Spleen (tissue), 11 donors: ENCODE measurements around the gene ASIC1. TPM values are rescaled to one million over a fixed set of nuclear protein-coding genes. Genes with fewer than 3 reads are reported as not detected.

Source experiments
- DNase-seq: peaks from one replicate; pipeline ENCODE4 v3.0.0-alpha.2; 2020
- H3K27ac ChIP-seq, 8 donors: fragments of 200-600 bp; sonication (generic) in 7 of 8; 1 replicate in 4 of 8; 2 replicates in 4 of 8; pipeline versions ENCODE4 v1.5.0 to v1.8.0; 2016 to 2021; ENCODE audit warnings: inconsistent platforms in 4 of 8, mild to moderate bottlenecking in 4 of 8, moderate library complexity in 1 of 8
- H3K27me3 ChIP-seq, 7 donors: fragments of 200-600 bp; sonication (generic) in 6 of 7; replicated peaks in 1 of 7; 1 replicate in 4 of 7; 2 replicates in 3 of 7; pipeline versions ENCODE4 v1.5.0 to v1.8.0; 2016 to 2021; ENCODE audit warnings: inconsistent platforms in 3 of 7, mild to moderate bottlenecking in 1 of 7
- H3K36me3 ChIP-seq, 6 donors: fragments of 200-600 bp; sonication (generic) in 5 of 6; 1 replicate in 4 of 6; 2 replicates in 2 of 6; pipeline versions ENCODE4 v1.5.0 to v1.8.0; 2016 to 2021; ENCODE audit warnings: inconsistent platforms in 2 of 6
- H3K4me1 ChIP-seq, 6 donors: fragments of 200-600 bp; sonication (generic) in 5 of 6; 1 replicate in 3 of 6; 2 replicates in 3 of 6; pipeline versions ENCODE4 v1.5.0 to v1.8.0; 2016 to 2021; ENCODE audit warnings: inconsistent platforms in 3 of 6
- H3K4me3 ChIP-seq, 8 donors: fragments of 200-600 bp; sonication (generic) in 7 of 8; 1 replicate in 4 of 8; 2 replicates in 4 of 8; pipeline versions ENCODE4 v1.5.0 to v1.8.0; 2016 to 2021; ENCODE audit warnings: inconsistent platforms in 4 of 8, mild to moderate bottlenecking in 4 of 8, moderate library complexity in 2 of 8
- H3K9me3 ChIP-seq, 8 donors: fragments of 200-600 bp; sonication (generic) in 7 of 8; 1 replicate in 4 of 8; 2 replicates in 4 of 8; pipeline versions ENCODE4 v1.5.0 to v1.8.0; 2016 to 2021; ENCODE audit warnings: inconsistent platforms in 4 of 8
- CTCF ChIP-seq, 11 experiments: fragments of 200-600 bp in 7 of 11; fragments of 450-650 bp in 4 of 11; sonication (generic) in 4 of 11; IDR thresholded peaks in 8 of 11; conservative IDR thresholded peaks in 3 of 11; 1 replicate in 7 of 11; 2 replicates in 4 of 11; pipeline versions ENCODE4 v1.4.0 to v1.8.0; 2016 to 2021; ENCODE audit warnings: antibody characterized with exemption in 11 of 11, inconsistent platforms in 4 of 11, mild to moderate bottlenecking in 1 of 11
- POLR2A ChIP-seq, 3 donors: fragments of 450-650 bp; IDR thresholded peaks; one replicate each; pipeline ENCODE4 v1.5.1; 2017; ENCODE audit warnings: antibody characterized with exemption in 3 of 3, mild to moderate bottlenecking in 1 of 3
- POLR2AphosphoS5 ChIP-seq, 3 donors: sonication (generic); formaldehyde crosslinking; IDR thresholded peaks; one replicate each; pipeline ENCODE4 v1.5.1; 2017; ENCODE audit warnings: antibody characterized with exemption in 3 of 3
- WGBS, 5 donors: extraction: QIAGEN DNeasy Blood & Tissue Kit in 3 of 5; methylation state at CpG; one replicate each; pipeline versions ENCODE4 v1.1.5 to v1.1.7; 2013 to 2018; 5-methylcytosine and 5-hydroxymethylcytosine counted together
- intact Hi-C: fragments of 100-400 bp; cut with DNase I; formaldehyde crosslinking; loops from one replicate; pipeline ENCODE4 v1.15.0; 2023; ENCODE audit warnings: low total_unique reads
- polyA plus RNA-seq, 3 donors: library from polyadenylated mRNA; stranded (reverse); fragments of 200-250 nt; gene quantifications; one replicate each; pipeline ENCODE4 v1.2.1, GENCODE V29; 2013
- total RNA-seq, 7 donors: library from RNA; depleted of rRNA in 3 of 7; stranded (reverse); fragments of >200 nt in 3 of 7; fragmentation: NEBNext Ultra II Directional in 4 of 7; extraction: Animal tissue kit (Norgen Biotek cat#: 25700) in 4 of 7; gene quantifications; one replicate each; pipeline versions ENCODE4 v1.1.0 to v1.2.1, GENCODE V29; 2016 to 2021
- donor health status: healthy with polysubstance abuse.
- donor health status: DM: no; HTN: no; CAD: no; lungs with moderate emphysema.
- donor health status: DM: no; HTN: no; CAD: no.
- donor health status: Bipolar disorder and iron deficiency.
- donor health status: healthy.
- donor health status: DM: no; HTN: no; CAD: no.
- donor health status: DM: yes; HTN: yes; CAD: no.

ASIC1 gene
- total and polyA plus RNA-seq, 10 donors = 0.16 to 1.3 (median 0.35) TPM

DNA sequence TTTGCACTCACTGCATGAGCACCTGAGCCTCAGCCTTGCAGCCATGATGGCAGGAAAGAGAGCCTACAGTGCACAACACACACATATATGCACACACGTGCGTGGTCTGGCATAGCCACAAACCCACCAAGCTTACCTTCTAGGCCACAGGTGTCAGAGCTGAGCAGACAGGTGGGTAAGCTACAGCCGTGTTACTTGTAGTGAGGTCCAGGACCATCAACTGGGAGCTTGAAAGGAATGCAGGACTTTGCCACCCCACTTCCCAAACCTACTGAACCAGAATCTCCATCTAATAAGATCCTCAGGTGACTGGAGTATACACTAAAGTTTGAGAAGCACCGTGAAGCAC is 2.7 kb downstream of the ASIC1 start:
- Histone ChIP-seq H3K4me3 (no peak overlapping the region), H3K36me3 (no peaks in the 10 kb centered on the region), H3K4me1 (peaks cover 7 to 37% (median 26%) of the 10 kb centered on the region in 6 donors), H3K27me3 (peaks cover 0 to 93% (median 31%) of the 10 kb centered on the region in 7 donors), H3K9me3 (no peaks in the 10 kb centered on the region), H3K27ac (no peak overlapping the region)
- intact Hi-C loops = loop anchor here (10.0 kb wide), 1 partner anchor 195 kb away; no protein-coding TSS in a partner anchor
- DNase-seq = no peak
- 53 to 85% (median 62%) methylated on average over 1 to 4 of the region's 4 CpGs for WGBS, 5 donors
- no peak for TF ChIP-seq POLR2A (IDR thresholded peaks at IDR 0.05)

DNA sequence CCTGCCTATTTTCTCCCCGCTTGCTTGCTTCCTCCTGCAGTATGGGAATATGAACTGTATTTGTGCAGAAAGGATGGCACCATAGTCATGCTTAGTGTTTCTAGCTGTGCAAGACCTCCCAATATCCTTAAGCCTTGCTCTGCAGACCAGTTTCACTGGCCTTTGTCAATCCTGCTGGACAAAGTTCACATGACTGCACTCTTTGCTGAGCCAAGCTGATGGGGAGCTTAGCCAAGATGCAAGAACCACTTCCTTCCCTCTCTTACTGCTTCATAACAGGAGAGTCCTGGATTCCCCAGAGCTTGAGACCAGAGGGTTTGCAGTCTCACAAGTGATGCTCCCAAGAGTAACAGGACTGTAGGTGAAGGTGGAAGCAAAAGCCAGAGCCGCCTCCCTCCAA is 3.8 kb downstream of the ASIC1 start:
- intact Hi-C loops = loop anchor here (10.0 kb wide), 1 partner anchor 196 kb away; no protein-coding TSS in a partner anchor
- H3K4me3 ChIP-seq = no peak overlapping the region
- TF ChIP-seq POLR2AphosphoS5 (IDR thresholded peaks at IDR 0.05) (no peak), POLR2A (IDR thresholded peaks at IDR 0.05) (no peak), CTCF (IDR thresholded peaks at IDR 0.05 in 8 of 11, conservative IDR thresholded peaks at IDR 0.05 in 3 of 11) (no peak)
- H3K4me1 ChIP-seq = peaks cover 7 to 30% (median 18%) of the 10 kb centered on the region in 6 donors
- no peak overlapping the region for H3K27ac ChIP-seq
- 78 to 85% (median 81%) methylated on average over 2 of the region's 2 CpGs for WGBS, 5 donors
- no peak for DNase-seq
- H3K27me3 ChIP-seq = peaks cover 0 to 84% (median 23%) of the 10 kb centered on the region in 7 donors
- H3K9me3 ChIP-seq = no peaks in the 10 kb centered on the region
- no peaks in the 10 kb centered on the region for H3K36me3 ChIP-seq

GRCh38 chr12:50061946-50062686 is 4.7 kb downstream of the ASIC1 start:
- Histone ChIP-seq H3K9me3 (no peaks in the 10 kb centered on the region), H3K36me3 (no peaks in the 10 kb centered on the region), H3K4me1 (peaks cover 0 to 20% (median 9%) of the 10 kb centered on the region in 6 donors), H3K4me3 (no peak overlapping the region), H3K27me3 (peaks cover 0 to 74% (median 14%) of the 10 kb centered on the region in 7 donors), H3K27ac (no peak overlapping the region)
- TF ChIP-seq CTCF (IDR thresholded peaks at IDR 0.05 in 8 of 11, conservative IDR thresholded peaks at IDR 0.05 in 3 of 11) (no peak), POLR2A (IDR thresholded peaks at IDR 0.05) (no peak), POLR2AphosphoS5 (IDR thresholded peaks at IDR 0.05) (no peak)
- 46 to 64% (median 49%) methylated on average over 6 of the region's 6 CpGs for WGBS, 5 donors
- intact Hi-C loops = loop anchor here (10.0 kb wide), 1 partner anchor 197 kb away; no protein-coding TSS in a partner anchor
- DNase-seq = no peak

DNA sequence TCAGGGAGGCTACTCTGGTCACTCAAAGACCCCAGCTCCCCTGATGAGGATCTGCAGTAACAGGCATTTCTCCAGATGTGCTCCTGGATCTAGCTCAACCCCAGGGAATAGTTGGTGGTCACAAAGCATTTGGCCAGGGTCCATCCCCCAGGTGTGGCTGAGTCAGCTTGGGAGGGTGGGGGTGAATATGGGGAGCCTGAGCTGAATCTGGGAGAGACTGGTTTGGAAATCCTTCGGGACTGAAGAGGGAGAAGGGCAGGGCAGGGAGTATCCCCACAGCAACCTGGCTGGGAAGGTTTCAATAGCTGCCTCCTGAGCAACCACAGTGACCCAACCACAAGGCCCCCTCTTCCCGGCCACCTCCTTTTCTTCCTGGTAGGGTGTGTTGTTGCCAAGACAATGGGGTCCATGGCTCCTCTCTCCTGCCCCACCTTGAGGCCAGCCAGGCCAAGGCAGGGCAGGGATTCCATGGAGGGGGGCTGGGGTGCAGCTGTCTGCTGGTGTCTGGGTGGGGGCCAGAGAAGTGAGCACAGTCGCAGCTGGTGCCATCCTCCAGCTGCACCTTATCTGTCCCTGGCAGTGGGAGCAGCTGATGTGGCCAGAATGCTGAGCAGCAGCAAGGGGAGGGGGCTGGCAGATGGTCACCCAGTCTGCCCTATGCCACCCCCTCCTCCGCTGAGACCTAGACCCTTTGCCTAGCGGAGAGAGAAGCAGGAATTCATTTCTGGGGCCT is 5.5 kb downstream of the ASIC1 start:
- WGBS, 5 donors = 60 to 91% (median 76%) methylated on average over 4 to 5 of the region's 5 CpGs
- H3K27me3 ChIP-seq = peaks cover 0 to 67% (median 9%) of the 10 kb centered on the region in 7 donors
- no peak overlapping the region for H3K27ac ChIP-seq
- no peaks in the 10 kb centered on the region for H3K9me3 ChIP-seq
- DNase-seq = no peak
- H3K36me3 ChIP-seq = no peaks in the 10 kb centered on the region
- peaks cover 0 to 14% (median 3%) of the 10 kb centered on the region in 6 donors for H3K4me1 ChIP-seq
- intact Hi-C loops = loop anchor here (10.0 kb wide), 1 partner anchor 198 kb away; no protein-coding TSS in a partner anchor
- TF ChIP-seq POLR2AphosphoS5 (IDR thresholded peaks at IDR 0.05) = no peak
- TF ChIP-seq CTCF (IDR thresholded peaks at IDR 0.05 in 8 of 11, conservative IDR thresholded peaks at IDR 0.05 in 3 of 11) = no peak
- TF ChIP-seq POLR2A (IDR thresholded peaks at IDR 0.05) = no peak
- no peak overlapping the region for H3K4me3 ChIP-seq
